ENCODE data around the gene DDA1. TPM values are rescaled to one million over a fixed set of nuclear protein-coding genes. Genes with fewer than 3 reads are reported as not detected.

DDA1 gene
- total RNA-seq (ENCODE audit: unreplicated experiment), result 81.2 TPM
- long read RNA-seq, full-length matches to known transcripts, result 42 of 49 reads
- long read RNA-seq, partial matches to known transcripts, result 0 of 49 reads
- long read RNA-seq, other reads (novel, unspliced or antisense), result 7 of 49 reads

GRCh38 chr19:17309198-17309964 lies at the start of gene DDA1:
Gene DDA1, plus strand, starts transcription at chr19:17309563. Its CDS starts 92 bp downstream, at chr19:17309655.
- Mint-ChIP-seq H3K27me3 (ENCODE audit: unreplicated experiment) (peaks cover 19% of the 10 kb centered on the region), H3K4me1 (ENCODE audit: low read depth, unreplicated experiment) (peaks cover 24% of the 10 kb centered on the region), H3K36me3 (ENCODE audit: unreplicated experiment) (no peaks in the 10 kb centered on the region), H3K9me3 (ENCODE audit: unreplicated experiment) (peaks cover 25% of the 10 kb centered on the region), H3K4me3 (ENCODE audit: unreplicated experiment) (peak within 1 kb of the TSS; percentile 96), H3K27ac (ENCODE audit: unreplicated experiment) (peak within 1 kb of the TSS; percentile 94)
- peak; percentile 97 for DNase-seq
- no peak for TF ChIP-seq CTCF (IDR thresholded peaks at IDR 0.05; ENCODE audit: partially characterized antibody, unreplicated experiment)

- Mint-ChIP-seq H3K27me3 (ENCODE audit: unreplicated experiment) (peaks cover 5% of the 10 kb centered on the region), H3K9me3 (ENCODE audit: unreplicated experiment) (peaks cover 6% of the 10 kb centered on the region), H3K4me3 (ENCODE audit: unreplicated experiment) (no peak overlapping the region), H3K4me1 (ENCODE audit: low read depth, unreplicated experiment) (peaks cover 3% of the 10 kb centered on the region), H3K36me3 (ENCODE audit: unreplicated experiment) (peaks cover 5% of the 10 kb centered on the region), H3K27ac (ENCODE audit: unreplicated experiment) (no peak overlapping the region)
- TF ChIP-seq CTCF (IDR thresholded peaks at IDR 0.05; ENCODE audit: partially characterized antibody, unreplicated experiment), result no peak
- no peak for DNase-seq
These were observed 49.4 kb upstream of the DDA1 start for GRCh38 chr19:17259934-17260333.

GRCh38 chr19:17260842-17261325 lies 48.5 kb upstream of the DDA1 start:
- Mint-ChIP-seq H3K9me3 (ENCODE audit: unreplicated experiment) (peaks cover 6% of the 10 kb centered on the region), H3K36me3 (ENCODE audit: unreplicated experiment) (peaks cover 5% of the 10 kb centered on the region), H3K27me3 (ENCODE audit: unreplicated experiment) (peaks cover 5% of the 10 kb centered on the region), H3K27ac (ENCODE audit: unreplicated experiment) (peak overlapping the region; percentile 25), H3K4me3 (ENCODE audit: unreplicated experiment) (peak overlapping the region; percentile 44), H3K4me1 (ENCODE audit: low read depth, unreplicated experiment) (peaks cover 3% of the 10 kb centered on the region)
- DNase-seq, result peak; percentile 83
- TF ChIP-seq CTCF (IDR thresholded peaks at IDR 0.05; ENCODE audit: partially characterized antibody, unreplicated experiment), result peak; percentile 81

- H3K36me3 Mint-ChIP-seq (ENCODE audit: unreplicated experiment), result peaks cover 5% of the 10 kb centered on the region
- H3K4me1 Mint-ChIP-seq (ENCODE audit: low read depth, unreplicated experiment), result peaks cover 7% of the 10 kb centered on the region
- peaks cover 11% of the 10 kb centered on the region for H3K9me3 Mint-ChIP-seq (ENCODE audit: unreplicated experiment)
- H3K27ac Mint-ChIP-seq (ENCODE audit: unreplicated experiment), result no peak overlapping the region
- TF ChIP-seq CTCF (IDR thresholded peaks at IDR 0.05; ENCODE audit: partially characterized antibody, unreplicated experiment), result no peak
- DNase-seq, result no peak
- H3K4me3 Mint-ChIP-seq (ENCODE audit: unreplicated experiment), result no peak overlapping the region
- H3K27me3 Mint-ChIP-seq (ENCODE audit: unreplicated experiment), result peaks cover 10% of the 10 kb centered on the region
These were observed 46.8 kb upstream of the DDA1 start for GRCh38 chr19:17262557-17262956.

Measured in glutamatergic neuron (in vitro differentiated cells).